GM13976 (cell line): ENCODE data around the gene SAMD4B.
"Not testable (repeated sequence)": the region's sequence is repeated elsewhere in the genome, so short reads cannot be mapped to it uniquely, and the experiment has no call there.

ENCODE experiments used
- DNase-seq: peaks from one replicate; pipeline ENCODE4 v3.0.0; 2012; ENCODE audit warnings: low spot score
- CTCF ChIP-seq: IDR thresholded peaks from 2 replicates; pipeline ENCODE4 v1.5.1; 2012; ENCODE audit warnings: borderline replicate concordance, mild to moderate bottlenecking; ENCODE audit not compliant: insufficient read depth; ENCODE audit errors: extremely low read depth, missing control alignments, control extremely low read depth
- in situ Hi-C: fragments of 300-500 bp; cut with MboI; formaldehyde crosslinking; loops from one replicate; pipeline ENCODE4 v1.12.0; 2022; ENCODE audit warnings: low sequenced_read_pairs, mixed read lengths, inconsistent platforms; ENCODE audit not compliant: unreplicated experiment

Gene SAMD4B

GRCh38 chr19:39377373-39378362 is 35.4 kb downstream of the SAMD4B start:
- no peak for DNase-seq
- TF ChIP-seq CTCF, result no peak
- in situ Hi-C loops, result no loop called here

GRCh38 chr19:39379366-39379765 is 37.1 kb downstream of the SAMD4B start:
- in situ Hi-C loops, result not testable (repeated sequence)

GRCh38 chr19:39379865-39380396 is 37.7 kb downstream of the SAMD4B start:
- DNase-seq, result no peak
- no peak for TF ChIP-seq CTCF
- in situ Hi-C loops, result no loop called here

More at GRCh38 chr19:39379366-39379765, 37.1 kb downstream of the SAMD4B start:
- not testable (repeated sequence) for DNase-seq

- no peak for DNase-seq
- in situ Hi-C loops, result no loop called here
- TF ChIP-seq CTCF, result no peak
These were observed 38.6 kb downstream of the SAMD4B start for GRCh38 chr19:39380521-39381502.

- in situ Hi-C loops, result no loop called here
- no peak for DNase-seq
- no peak for TF ChIP-seq CTCF
These were observed 39.8 kb downstream of the SAMD4B start for GRCh38 chr19:39381910-39382611.

- TF ChIP-seq CTCF, result no peak
- in situ Hi-C loops, result no loop called here
- DNase-seq, result no peak
These were observed 41.0 kb downstream of the SAMD4B start for GRCh38 chr19:39382991-39383828.
